Skeletal muscle tissue (tissue), 4 donors: Measurements from ENCODE around the gene INPP5A. TPM values are rescaled to one million over a fixed set of nuclear protein-coding genes. Genes with fewer than 3 reads are reported as not detected.

Source experiments
- H3K27ac ChIP-seq: one replicate; pipeline ENCODE4 v1.7.0; 2013; ENCODE audit warnings: mild to moderate bottlenecking, low read depth, low read length, inconsistent platforms
- H3K27me3 ChIP-seq, 3 donors: one replicate each; pipeline ENCODE4 v1.7.0; 2013; ENCODE audit warnings: low read length in 3 of 3; ENCODE audit not compliant: control insufficient read depth in 3 of 3, insufficient read depth in 3 of 3
- H3K36me3 ChIP-seq, 3 donors: one replicate each; pipeline ENCODE4 v1.7.0; 2013; ENCODE audit warnings: low read length in 3 of 3; ENCODE audit not compliant: control insufficient read depth in 3 of 3, insufficient read depth in 3 of 3
- H3K4me1 ChIP-seq, 3 donors: one replicate each; pipeline ENCODE4 v1.7.0; 2013; ENCODE audit warnings: low read length in 3 of 3, mild to moderate bottlenecking in 3 of 3; ENCODE audit not compliant: control insufficient read depth in 3 of 3, insufficient read depth in 3 of 3
- H3K4me3 ChIP-seq, 3 donors: one replicate each; pipeline ENCODE4 v1.7.0; 2013; ENCODE audit warnings: low read length in 3 of 3
- H3K9ac ChIP-seq, 3 donors: one replicate each; pipeline ENCODE4 v1.7.0; 2013; ENCODE audit warnings: low read length in 3 of 3, mild to moderate bottlenecking in 3 of 3, moderate library complexity in 2 of 3, low read depth in 1 of 3
- H3K9me3 ChIP-seq, 3 donors: one replicate each; pipeline ENCODE4 v1.7.0; 2013; ENCODE audit warnings: low read length in 3 of 3; ENCODE audit not compliant: control insufficient read depth in 3 of 3
- total RNA-seq: library from RNA; depleted of rRNA; stranded (reverse); fragments of >200 nt; gene quantifications from one replicate; pipeline ENCODE4 v1.2.3, GENCODE V29; 2014
- donor health status: Osteomylitis.

The INPP5A gene
- total RNA-seq, 1 donor from 2014 or later, result 50.6 TPM

GRCh38 chr10:132711613-132712121 is 174.1 kb downstream of the INPP5A start:
- Histone ChIP-seq H3K4me1 (peaks cover 0 to 4% (median 0%) of the 10 kb centered on the region in 3 donors), H3K9me3 (no peaks in the 10 kb centered on the region), H3K4me3 (no peak overlapping the region), H3K27me3 (no peaks in the 10 kb centered on the region), H3K36me3 (peaks cover 21 to 29% (median 25%) of the 10 kb centered on the region in 3 donors), H3K9ac (no peak overlapping the region), H3K27ac (no peak overlapping the region)

GRCh38 chr10:132712291-132712690 is 174.7 kb downstream of the INPP5A start:
- Histone ChIP-seq H3K4me1 (no peaks in the 10 kb centered on the region), H3K27ac (no peak overlapping the region), H3K27me3 (no peaks in the 10 kb centered on the region), H3K36me3 (peaks cover 21 to 29% (median 25%) of the 10 kb centered on the region in 3 donors), H3K9me3 (no peaks in the 10 kb centered on the region), H3K4me3 (no peak overlapping the region), H3K9ac (no peak overlapping the region)

GRCh38 chr10:132712743-132713142 is 175.2 kb downstream of the INPP5A start:
- H3K36me3 ChIP-seq, result peaks cover 21 to 29% (median 25%) of the 10 kb centered on the region in 3 donors

GRCh38 chr10:132713421-132714095 is 176.0 kb downstream of the INPP5A start:
- no peak overlapping the region for H3K27ac ChIP-seq
- no peaks in the 10 kb centered on the region for H3K4me1 ChIP-seq
- peaks cover 19 to 24% (median 21%) of the 10 kb centered on the region in 3 donors for H3K36me3 ChIP-seq
- H3K9me3 ChIP-seq, result no peaks in the 10 kb centered on the region
- H3K27me3 ChIP-seq, result no peaks in the 10 kb centered on the region
- no peak overlapping the region for H3K4me3 ChIP-seq
- no peak overlapping the region for H3K9ac ChIP-seq

More at GRCh38 chr10:132712743-132713142, 175.2 kb downstream of the INPP5A start:
- Histone ChIP-seq H3K9ac (no peak overlapping the region), H3K27me3 (no peaks in the 10 kb centered on the region), H3K4me1 (no peaks in the 10 kb centered on the region), H3K27ac (no peak overlapping the region), H3K4me3 (no peak overlapping the region), H3K9me3 (no peaks in the 10 kb centered on the region)

GRCh38 chr10:132714096-132714985 is 176.8 kb downstream of the INPP5A start:
- H3K36me3 ChIP-seq, result peaks cover 19 to 23% (median 21%) of the 10 kb centered on the region in 3 donors
- no peak overlapping the region for H3K9ac ChIP-seq

GRCh38 chr10:132714986-132715775 is 177.6 kb downstream of the INPP5A start:
- peaks cover 18 to 21% (median 21%) of the 10 kb centered on the region in 3 donors for H3K36me3 ChIP-seq
- H3K27me3 ChIP-seq, result no peaks in the 10 kb centered on the region
- H3K4me3 ChIP-seq, result no peak overlapping the region
- no peak overlapping the region for H3K27ac ChIP-seq
- no peak overlapping the region for H3K9ac ChIP-seq
- H3K9me3 ChIP-seq, result no peaks in the 10 kb centered on the region
- no peaks in the 10 kb centered on the region for H3K4me1 ChIP-seq

More at GRCh38 chr10:132714096-132714985, 176.8 kb downstream of the INPP5A start:
- no peak overlapping the region for H3K4me3 ChIP-seq
- no peak overlapping the region for H3K27ac ChIP-seq
- H3K27me3 ChIP-seq, result no peaks in the 10 kb centered on the region
- no peaks in the 10 kb centered on the region for H3K4me1 ChIP-seq
- H3K9me3 ChIP-seq, result no peaks in the 10 kb centered on the region

- no peak overlapping the region for H3K4me3 ChIP-seq
- H3K9me3 ChIP-seq, result no peaks in the 10 kb centered on the region
- no peak overlapping the region for H3K27ac ChIP-seq
- H3K4me1 ChIP-seq, result no peaks in the 10 kb centered on the region
- H3K36me3 ChIP-seq, result peaks cover 13 to 16% (median 16%) of the 10 kb centered on the region in 3 donors
- no peak overlapping the region for H3K9ac ChIP-seq
- no peaks in the 10 kb centered on the region for H3K27me3 ChIP-seq
These were observed 178.4 kb downstream of the INPP5A start for GRCh38 chr10:132715776-132716680.

- H3K4me1 ChIP-seq, result no peaks in the 10 kb centered on the region
- no peak overlapping the region for H3K9ac ChIP-seq
- no peak overlapping the region for H3K4me3 ChIP-seq
- no peaks in the 10 kb centered on the region for H3K27me3 ChIP-seq
- peaks cover 10 to 16% (median 13%) of the 10 kb centered on the region in 3 donors for H3K36me3 ChIP-seq
- no peak overlapping the region for H3K27ac ChIP-seq
- H3K9me3 ChIP-seq, result no peaks in the 10 kb centered on the region
These were observed 179.3 kb downstream of the INPP5A start for GRCh38 chr10:132716691-132717490.
